ENCODE measurements around the gene SREBF2. TPM values are rescaled to one million over a fixed set of nuclear protein-coding genes. Genes with fewer than 3 reads are reported as not detected.

Gene SREBF2
- total RNA-seq, 2 donors from 2014 or later, result 159 to 192 TPM

DNA sequence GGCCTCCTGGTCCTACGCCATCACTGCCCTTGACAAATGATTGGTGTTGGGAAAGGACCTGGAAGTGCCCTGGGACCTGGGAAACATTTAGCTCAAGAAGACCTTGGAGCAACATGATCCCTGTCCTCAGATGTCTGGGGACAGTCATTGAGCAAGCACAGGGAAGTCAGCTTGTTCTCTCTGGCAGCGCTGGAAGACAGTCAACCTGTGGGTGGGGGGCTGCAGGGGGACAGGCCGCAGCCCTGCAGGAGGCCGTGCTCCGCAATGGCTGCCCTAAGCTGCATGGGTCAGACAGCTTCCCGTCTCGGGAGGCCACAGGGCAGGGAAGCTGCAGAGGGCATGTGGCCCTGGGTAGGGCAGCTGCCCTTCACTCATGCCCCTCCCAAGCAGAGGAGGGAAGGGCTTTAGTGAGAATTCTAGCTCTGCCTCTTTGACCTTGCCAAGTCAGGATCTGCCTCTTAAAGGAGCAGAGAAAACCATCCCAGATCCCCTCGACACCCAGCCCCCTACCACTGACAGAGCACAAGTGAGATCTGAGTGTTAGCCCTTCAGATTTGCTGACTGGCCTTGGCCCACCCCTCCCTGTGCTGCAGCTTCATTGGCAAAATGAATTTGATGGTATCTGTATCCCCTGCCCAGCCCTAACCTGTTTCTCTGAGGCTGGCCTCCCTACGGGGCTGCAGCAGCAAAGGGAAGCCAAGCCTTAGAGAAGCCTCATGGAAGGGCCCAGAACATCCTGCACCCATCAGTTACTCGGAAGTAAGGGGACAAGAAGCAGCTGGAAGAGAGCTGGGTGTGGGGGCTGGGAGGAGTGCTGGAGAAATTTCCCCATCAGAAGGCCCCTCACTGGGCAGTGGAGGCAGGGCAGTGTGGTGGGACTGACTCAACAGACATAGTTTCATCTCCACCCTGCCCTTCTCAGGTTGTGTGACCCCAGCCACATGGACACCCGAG is 6.2 kb upstream of the SREBF2 start:
- TF ChIP-seq, protein P1, sequence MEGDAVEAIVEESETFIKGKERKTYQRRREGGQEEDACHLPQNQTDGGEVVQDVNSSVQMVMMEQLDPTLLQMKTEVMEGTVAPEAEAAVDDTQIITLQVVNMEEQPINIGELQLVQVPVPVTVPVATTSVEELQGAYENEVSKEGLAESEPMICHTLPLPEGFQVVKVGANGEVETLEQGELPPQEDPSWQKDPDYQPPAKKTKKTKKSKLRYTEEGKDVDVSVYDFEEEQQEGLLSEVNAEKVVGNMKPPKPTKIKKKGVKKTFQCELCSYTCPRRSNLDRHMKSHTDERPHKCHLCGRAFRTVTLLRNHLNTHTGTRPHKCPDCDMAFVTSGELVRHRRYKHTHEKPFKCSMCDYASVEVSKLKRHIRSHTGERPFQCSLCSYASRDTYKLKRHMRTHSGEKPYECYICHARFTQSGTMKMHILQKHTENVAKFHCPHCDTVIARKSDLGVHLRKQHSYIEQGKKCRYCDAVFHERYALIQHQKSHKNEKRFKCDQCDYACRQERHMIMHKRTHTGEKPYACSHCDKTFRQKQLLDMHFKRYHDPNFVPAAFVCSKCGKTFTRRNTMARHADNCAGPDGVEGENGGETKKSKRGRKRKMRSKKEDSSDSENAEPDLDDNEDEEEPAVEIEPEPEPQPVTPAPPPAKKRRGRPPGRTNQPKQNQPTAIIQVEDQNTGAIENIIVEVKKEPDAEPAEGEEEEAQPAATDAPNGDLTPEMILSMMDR (IDR thresholded peaks at IDR 0.05), result no peak
- peak; percentile 57 for DNase-seq
- H3K9ac ChIP-seq (ENCODE audit: low read depth in 2 of 2, low read length in 2 of 2), result peak overlapping the region; percentile 28 to 41
- H3K4me3 ChIP-seq, result no peak overlapping the region
- no peaks in the 10 kb centered on the region for H3K9me3 ChIP-seq
- no peaks in the 10 kb centered on the region for H3K36me3 ChIP-seq
- intact Hi-C loops (cut with DNase I), result no loop called here
- peaks cover 7% of the 10 kb centered on the region for H3K4me1 ChIP-seq
- peak overlapping the region; percentile 10 for H3K27ac ChIP-seq
- no peaks in the 10 kb centered on the region for H3K27me3 ChIP-seq

DNA sequence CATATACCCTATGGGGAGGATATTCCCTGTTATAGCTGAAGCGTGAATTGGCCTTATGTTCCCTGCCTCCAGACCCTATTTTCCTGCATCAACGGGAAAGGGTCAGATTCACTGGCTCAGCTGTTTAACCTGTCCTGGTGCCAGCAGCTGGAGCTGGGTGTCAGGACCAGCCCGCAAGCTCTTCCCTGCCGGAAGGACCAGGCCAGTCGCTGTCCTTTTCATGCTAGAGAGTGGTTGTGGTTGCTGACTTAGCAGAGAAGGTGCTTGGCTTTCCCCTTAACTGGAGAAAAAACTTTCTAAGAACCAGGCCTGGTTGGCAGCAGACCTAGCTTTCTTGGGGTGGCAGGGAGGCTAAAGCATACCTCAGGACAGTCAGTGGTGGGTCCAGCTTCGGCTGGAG is 5.2 kb upstream of the SREBF2 start:
- no peak for DNase-seq
- no peaks in the 10 kb centered on the region for H3K36me3 ChIP-seq
- H3K9me3 ChIP-seq, result no peaks in the 10 kb centered on the region
- TF ChIP-seq, protein P1 (IDR thresholded peaks at IDR 0.05), result no peak
- peak overlapping the region; percentile 51 for H3K27ac ChIP-seq
- no peak overlapping the region for H3K9ac ChIP-seq (ENCODE audit: low read depth in 2 of 2, low read length in 2 of 2)
- H3K4me3 ChIP-seq, result no peak overlapping the region
- intact Hi-C loops (cut with DNase I), result no loop called here
- H3K4me1 ChIP-seq, result peaks cover 7% of the 10 kb centered on the region
- no peaks in the 10 kb centered on the region for H3K27me3 ChIP-seq

DNA sequence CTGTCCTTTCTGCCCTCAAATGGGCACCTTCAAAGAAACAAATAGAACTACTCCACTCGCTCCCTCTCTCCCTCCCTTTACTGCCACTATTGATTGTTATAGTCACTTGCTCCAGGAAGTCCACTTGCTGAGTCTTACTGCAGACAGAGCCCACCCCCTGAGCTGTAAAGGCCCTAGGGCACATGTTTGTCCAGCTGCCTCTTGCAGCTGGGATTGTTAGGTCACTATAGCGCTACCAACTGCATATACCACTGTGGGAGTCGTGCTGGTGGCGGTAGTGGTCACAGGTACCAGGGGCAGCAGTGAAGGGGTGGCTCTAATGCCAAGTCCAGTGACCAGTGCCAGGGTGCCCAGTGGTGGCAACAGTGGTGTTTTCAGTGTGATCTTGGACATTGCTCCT is 4.4 kb upstream of the SREBF2 start:
- H3K27ac ChIP-seq, result peak overlapping the region; percentile 51
- peak; percentile 47 for DNase-seq

DNA sequence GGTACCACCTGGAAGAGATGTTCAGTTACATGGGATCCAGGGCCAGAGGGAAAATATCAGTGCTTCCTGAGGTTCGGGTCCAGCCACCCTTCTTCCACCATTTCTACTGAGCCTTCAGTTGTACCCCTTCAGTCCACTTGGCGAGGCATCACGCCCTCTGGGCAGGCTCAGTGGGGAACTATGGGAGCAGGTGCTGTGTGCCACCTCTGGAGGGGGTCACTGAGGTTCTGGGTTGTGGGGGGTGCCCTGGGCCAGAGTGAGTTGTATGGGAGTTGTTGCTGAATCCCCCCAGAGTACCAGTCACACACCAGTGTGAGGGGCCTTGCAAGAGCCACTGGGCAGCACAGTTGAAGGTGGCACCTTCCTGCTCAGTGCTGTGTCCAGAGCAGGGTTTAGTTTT is 2.7 kb upstream of the SREBF2 start:
- Histone ChIP-seq H3K4me1 (peaks cover 11% of the 10 kb centered on the region), H3K4me3 (no peak overlapping the region), H3K9me3 (no peaks in the 10 kb centered on the region), H3K9ac (ENCODE audit: low read depth in 2 of 2, low read length in 2 of 2) (peak overlapping the region in 1 of 2 donors; percentile 60), H3K36me3 (no peaks in the 10 kb centered on the region), H3K27ac (no peak overlapping the region), H3K27me3 (no peaks in the 10 kb centered on the region)
- intact Hi-C loops (cut with DNase I), result no loop called here
- no peak for DNase-seq
- TF ChIP-seq, protein P1 (IDR thresholded peaks at IDR 0.05), result no peak

More for the DNA sequence above, 4.4 kb upstream of the SREBF2 start:
- intact Hi-C loops (cut with DNase I), result no loop called here
- Histone ChIP-seq H3K4me1 (peaks cover 7% of the 10 kb centered on the region), H3K27me3 (no peaks in the 10 kb centered on the region), H3K9me3 (no peaks in the 10 kb centered on the region), H3K9ac (ENCODE audit: low read depth in 2 of 2, low read length in 2 of 2) (peak overlapping the region in 1 of 2 donors; percentile 51), H3K36me3 (no peaks in the 10 kb centered on the region), H3K4me3 (no peak overlapping the region)
- TF ChIP-seq, protein P1 (IDR thresholded peaks at IDR 0.05), result no peak

DNA sequence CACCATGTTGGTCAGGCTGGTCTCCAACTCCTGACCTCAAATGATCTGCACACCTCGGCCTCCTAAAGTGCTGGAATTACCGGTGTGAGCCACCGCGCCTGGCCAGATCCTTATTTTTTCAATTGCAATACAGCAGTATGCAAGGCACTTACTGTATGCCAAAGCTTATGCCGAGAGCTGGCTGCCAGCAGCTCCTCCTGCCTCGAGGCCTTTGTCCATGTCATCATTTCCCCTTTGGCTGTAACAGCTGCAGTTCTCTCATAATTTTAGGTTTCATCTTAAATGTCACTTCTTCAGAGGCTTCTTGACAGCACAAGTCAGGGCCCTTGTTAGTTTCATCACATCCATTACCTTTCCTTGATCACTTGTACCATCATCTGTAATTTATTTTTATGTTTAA is 1.5 kb upstream of the SREBF2 start:
- peaks cover 11% of the 10 kb centered on the region for H3K4me1 ChIP-seq
- intact Hi-C loops (cut with DNase I), result no loop called here
- DNase-seq, result no peak
- no peak overlapping the region for H3K4me3 ChIP-seq
- no peaks in the 10 kb centered on the region for H3K36me3 ChIP-seq
- no peaks in the 10 kb centered on the region for H3K9me3 ChIP-seq
- H3K27me3 ChIP-seq, result no peaks in the 10 kb centered on the region
- TF ChIP-seq, protein P1 (IDR thresholded peaks at IDR 0.05), result no peak
- H3K9ac ChIP-seq (ENCODE audit: low read depth in 2 of 2, low read length in 2 of 2), result peak overlapping the region in 1 of 2 donors; percentile 55
- peak overlapping the region; percentile 92 for H3K27ac ChIP-seq

Data from colonic mucosa (tissue), 4 donors.